Activated T-helper 2 cell treated with anti-CD3 and anti-CD28 coated beads, Interferon-gamma antibody, Interleukin-2, Interleukin-4, amounts not matched to agents 10 μg/mL and 5 μg/mL and 100 μg/mL, durations not matched to agents 14 hours and 24 hours and 36 hours (primary cell): ENCODE measurements around the gene EGFL6. TPM values are rescaled to one million over a fixed set of nuclear protein-coding genes. Genes with fewer than 3 reads are reported as not detected.

Experiments used
- DNase-seq: peaks from one replicate; pipeline ENCODE4 v3.0.0; 2021; ENCODE audit warnings: low spot score
- H3K27ac Mint-ChIP-seq: one replicate; pipeline ENCODE4 v1.8.0; 2021; ENCODE audit warnings: mixed read lengths
- H3K27me3 Mint-ChIP-seq: one replicate; pipeline ENCODE4 v1.8.0; 2021; ENCODE audit warnings: low read depth, mixed read lengths
- H3K36me3 Mint-ChIP-seq: one replicate; pipeline ENCODE4 v1.8.0; 2021; ENCODE audit warnings: low read depth, mixed read lengths
- H3K4me1 Mint-ChIP-seq: one replicate; pipeline ENCODE4 v1.8.0; 2021; ENCODE audit warnings: low read depth, mixed read lengths
- H3K4me3 Mint-ChIP-seq: one replicate; pipeline ENCODE4 v1.8.0; 2021; ENCODE audit warnings: low read depth, mild to moderate bottlenecking, moderate library complexity, mixed read lengths
- H3K9me3 Mint-ChIP-seq: one replicate; pipeline ENCODE4 v1.8.0; 2021; ENCODE audit warnings: mixed read lengths
- intact Hi-C: fragments of 100-400 bp; cut with micrococcal nuclease; formaldehyde crosslinking; loops from one replicate; pipeline ENCODE4 v1.15.1; 2023
- total RNA-seq: library from RNA; stranded (reverse); gene quantifications from 2 replicates; pipeline ENCODE4 v1.2.3, GENCODE V29; 2022

The EGFL6 gene, protein sequence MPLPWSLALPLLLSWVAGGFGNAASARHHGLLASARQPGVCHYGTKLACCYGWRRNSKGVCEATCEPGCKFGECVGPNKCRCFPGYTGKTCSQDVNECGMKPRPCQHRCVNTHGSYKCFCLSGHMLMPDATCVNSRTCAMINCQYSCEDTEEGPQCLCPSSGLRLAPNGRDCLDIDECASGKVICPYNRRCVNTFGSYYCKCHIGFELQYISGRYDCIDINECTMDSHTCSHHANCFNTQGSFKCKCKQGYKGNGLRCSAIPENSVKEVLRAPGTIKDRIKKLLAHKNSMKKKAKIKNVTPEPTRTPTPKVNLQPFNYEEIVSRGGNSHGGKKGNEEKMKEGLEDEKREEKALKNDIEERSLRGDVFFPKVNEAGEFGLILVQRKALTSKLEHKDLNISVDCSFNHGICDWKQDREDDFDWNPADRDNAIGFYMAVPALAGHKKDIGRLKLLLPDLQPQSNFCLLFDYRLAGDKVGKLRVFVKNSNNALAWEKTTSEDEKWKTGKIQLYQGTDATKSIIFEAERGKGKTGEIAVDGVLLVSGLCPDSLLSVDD
- 2.3 and 3.4 TPM in 2 replicates for total RNA-seq

DNA sequence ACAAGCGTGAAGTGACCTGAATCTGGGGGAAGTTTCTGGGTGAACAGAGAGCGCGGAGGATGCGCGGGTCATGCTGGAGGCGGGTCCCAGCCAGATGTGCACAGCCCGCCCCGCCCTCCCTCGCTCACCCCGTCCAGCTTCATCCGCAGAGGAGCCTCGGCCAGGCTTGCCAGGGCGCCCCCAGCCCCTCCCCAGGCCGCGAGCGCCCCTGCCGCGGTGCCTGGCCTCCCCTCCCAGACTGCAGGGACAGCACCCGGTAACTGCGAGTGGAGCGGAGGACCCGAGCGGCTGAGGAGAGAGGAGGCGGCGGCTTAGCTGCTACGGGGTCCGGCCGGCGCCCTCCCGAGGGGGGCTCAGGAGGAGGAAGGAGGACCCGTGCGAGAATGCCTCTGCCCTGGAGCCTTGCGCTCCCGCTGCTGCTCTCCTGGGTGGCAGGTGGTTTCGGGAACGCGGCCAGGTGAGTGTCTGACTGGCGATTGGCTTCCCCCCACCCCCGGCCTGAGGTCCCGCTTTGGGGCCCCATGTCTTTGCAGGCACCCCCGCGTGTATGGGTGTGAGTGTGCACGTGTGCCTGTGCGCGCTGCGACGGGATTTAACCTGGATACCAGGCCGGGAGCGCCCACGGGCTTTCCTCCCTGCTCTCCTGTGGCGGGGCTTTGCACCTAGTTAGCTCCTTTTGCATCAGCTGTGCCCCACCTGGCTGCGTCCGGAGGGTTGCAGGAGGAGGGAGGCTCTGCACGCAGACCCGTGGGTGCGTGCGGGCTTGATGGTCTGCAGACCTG lies at the start of gene EGFL6:
Gene EGFL6, plus strand, starts transcription at position 123 of the 782 bp plus-strand sequence. Its CDS starts 261 bp downstream, at position 384.
- intact Hi-C loops = loop anchor here (5.0 kb wide), 4 partner anchors 53 to 1633 kb away; partner anchors contain the start of gene GEMIN8
- H3K36me3 Mint-ChIP-seq = no peaks in the 10 kb centered on the region
- peak within 1 kb of the TSS; percentile 69 for H3K4me3 Mint-ChIP-seq
- H3K9me3 Mint-ChIP-seq = no peaks in the 10 kb centered on the region
- DNase-seq = no peak
- H3K4me1 Mint-ChIP-seq = peaks cover 33% of the 10 kb centered on the region
- H3K27me3 Mint-ChIP-seq = peaks cover 29% of the 10 kb centered on the region
- no peak within 1 kb of the TSS for H3K27ac Mint-ChIP-seq

DNA sequence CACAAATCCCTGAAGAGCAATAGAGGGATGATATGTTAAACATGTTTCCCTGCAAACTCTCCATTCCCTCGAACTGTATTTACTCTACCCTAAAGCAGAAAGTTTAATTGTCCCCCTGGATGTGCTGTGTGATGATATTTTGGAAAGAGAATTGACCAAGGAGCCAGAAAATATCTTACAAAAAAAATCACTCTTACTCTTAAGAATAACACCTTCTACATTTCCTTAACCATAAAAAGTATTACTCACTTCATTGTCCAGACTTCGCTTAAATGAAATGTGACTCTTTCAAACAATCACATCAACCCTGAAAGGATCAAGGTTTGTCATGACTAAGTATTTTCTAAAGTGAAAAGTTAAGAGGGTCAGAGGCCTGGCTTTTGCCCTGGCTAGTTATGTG lies 49.0 kb upstream of the EGFL6 start:
- Mint-ChIP-seq H3K27me3 (no peaks in the 10 kb centered on the region), H3K9me3 (no peaks in the 10 kb centered on the region), H3K4me3 (no peak overlapping the region), H3K4me1 (peaks cover 1% of the 10 kb centered on the region), H3K27ac (no peak overlapping the region), H3K36me3 (no peaks in the 10 kb centered on the region)
- no peak for DNase-seq
- intact Hi-C loops = no loop called here

DNA sequence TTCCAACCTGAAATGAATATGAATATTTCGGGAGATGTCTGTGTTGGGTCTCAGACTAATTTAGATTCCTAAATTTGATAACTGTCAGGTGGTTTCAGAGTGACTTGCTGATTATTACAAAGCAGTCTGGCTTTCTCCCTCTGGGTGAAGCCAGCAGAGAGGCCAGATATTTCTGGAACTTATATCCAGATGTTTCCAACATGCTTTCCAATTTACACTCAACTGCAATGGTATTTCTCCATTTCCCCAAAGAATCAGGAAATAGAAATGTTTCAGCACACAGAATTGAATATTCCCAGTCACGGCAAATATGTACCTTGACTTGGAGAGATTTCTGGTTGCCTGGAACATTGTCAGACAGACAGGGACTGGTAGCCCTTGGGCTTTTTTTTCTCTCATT lies 48.5 kb upstream of the EGFL6 start:
- peaks cover 1% of the 10 kb centered on the region for H3K4me1 Mint-ChIP-seq
- intact Hi-C loops = no loop called here
- no peak overlapping the region for H3K27ac Mint-ChIP-seq
- no peak overlapping the region for H3K4me3 Mint-ChIP-seq
- no peaks in the 10 kb centered on the region for H3K9me3 Mint-ChIP-seq
- no peak for DNase-seq
- no peaks in the 10 kb centered on the region for H3K36me3 Mint-ChIP-seq
- no peaks in the 10 kb centered on the region for H3K27me3 Mint-ChIP-seq

DNA sequence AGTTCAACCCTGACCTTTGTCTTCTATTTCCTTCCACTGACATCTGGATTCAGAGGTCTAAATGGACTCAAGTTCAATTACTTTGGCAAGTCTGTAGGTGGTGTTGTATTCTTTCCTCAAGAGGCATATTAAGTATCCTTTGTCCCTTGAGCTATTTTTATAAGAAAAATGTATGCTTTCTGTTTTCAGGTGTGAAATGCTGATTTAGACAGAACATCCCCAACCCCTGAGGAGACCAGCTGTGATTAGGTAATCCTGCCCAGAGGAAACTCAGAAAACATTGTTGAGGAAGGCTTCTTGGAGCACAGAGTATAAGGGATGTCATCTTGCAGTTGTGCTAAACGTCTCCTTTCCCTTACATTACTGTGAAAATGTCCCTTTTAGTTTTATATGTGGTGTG lies 46.6 kb upstream of the EGFL6 start:
- Mint-ChIP-seq H3K4me3 (no peak overlapping the region), H3K27me3 (no peaks in the 10 kb centered on the region), H3K36me3 (no peaks in the 10 kb centered on the region), H3K4me1 (peaks cover 1% of the 10 kb centered on the region), H3K27ac (no peak overlapping the region), H3K9me3 (no peaks in the 10 kb centered on the region)
- intact Hi-C loops = no loop called here
- no peak for DNase-seq

DNA sequence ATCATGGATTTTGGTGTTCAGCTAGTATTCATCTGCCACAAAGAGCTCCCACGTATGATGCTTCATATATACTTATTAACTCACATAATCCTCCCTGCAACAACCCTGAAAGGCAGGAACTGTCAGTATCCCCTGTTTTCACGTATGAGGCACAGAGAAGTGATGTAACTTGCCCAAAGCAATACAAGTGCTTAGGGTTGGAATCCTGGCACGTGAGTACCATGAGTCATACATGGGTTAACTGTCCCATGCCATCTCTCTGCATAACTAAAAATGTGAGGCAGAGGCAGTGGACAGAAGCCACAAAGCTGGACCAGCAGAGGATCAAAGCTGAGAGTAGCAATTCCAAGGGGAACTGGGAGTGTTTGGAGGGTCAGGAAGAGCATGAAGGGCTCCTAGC lies 35.7 kb upstream of the EGFL6 start:
- H3K27ac Mint-ChIP-seq = no peak overlapping the region
- H3K9me3 Mint-ChIP-seq = no peaks in the 10 kb centered on the region
- no peaks in the 10 kb centered on the region for H3K36me3 Mint-ChIP-seq
- DNase-seq = no peak
- no peaks in the 10 kb centered on the region for H3K4me1 Mint-ChIP-seq
- H3K27me3 Mint-ChIP-seq = no peaks in the 10 kb centered on the region
- intact Hi-C loops = no loop called here
- no peak overlapping the region for H3K4me3 Mint-ChIP-seq

DNA sequence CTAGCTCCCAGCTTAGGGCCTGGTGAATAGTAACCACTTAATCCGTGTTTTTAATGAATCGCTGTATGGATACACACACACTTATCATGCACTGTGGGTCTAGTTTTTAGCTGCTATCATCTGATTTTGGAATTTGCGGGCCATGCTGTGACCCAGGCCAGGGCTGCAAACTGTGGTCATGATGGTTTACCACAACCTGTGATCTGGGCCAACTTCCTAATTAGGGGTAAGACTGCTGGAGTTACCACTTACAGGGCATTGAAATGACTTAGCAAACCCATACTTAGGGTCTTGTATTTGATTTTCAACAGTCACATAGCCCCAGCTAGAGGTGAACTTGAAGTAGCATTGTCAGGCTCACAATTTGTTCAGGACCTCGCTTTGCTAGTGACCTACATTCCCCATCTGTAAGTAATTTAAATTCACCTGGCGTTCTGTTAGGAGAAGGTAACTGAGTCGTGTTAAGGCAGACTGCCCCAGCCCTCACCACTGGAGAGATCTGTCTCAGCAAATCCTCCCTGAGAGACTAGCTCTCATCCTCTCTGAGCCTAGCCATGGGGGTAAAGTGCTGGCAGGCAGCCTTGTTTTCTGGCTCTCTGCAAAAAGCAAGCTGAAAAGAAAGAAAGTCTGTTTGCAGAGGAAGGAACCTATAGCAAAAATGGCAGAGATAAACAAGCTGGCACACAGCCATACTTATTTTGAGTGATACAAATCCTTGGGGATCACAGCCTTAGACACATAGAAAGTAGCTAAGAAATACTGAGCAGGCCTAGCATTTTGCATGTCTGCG lies 33.8 kb upstream of the EGFL6 start:
- intact Hi-C loops = no loop called here
- DNase-seq = no peak
- H3K4me3 Mint-ChIP-seq = no peak overlapping the region
- no peak overlapping the region for H3K27ac Mint-ChIP-seq
- no peaks in the 10 kb centered on the region for H3K9me3 Mint-ChIP-seq
- H3K27me3 Mint-ChIP-seq = no peaks in the 10 kb centered on the region
- no peaks in the 10 kb centered on the region for H3K4me1 Mint-ChIP-seq
- H3K36me3 Mint-ChIP-seq = no peaks in the 10 kb centered on the region

DNA sequence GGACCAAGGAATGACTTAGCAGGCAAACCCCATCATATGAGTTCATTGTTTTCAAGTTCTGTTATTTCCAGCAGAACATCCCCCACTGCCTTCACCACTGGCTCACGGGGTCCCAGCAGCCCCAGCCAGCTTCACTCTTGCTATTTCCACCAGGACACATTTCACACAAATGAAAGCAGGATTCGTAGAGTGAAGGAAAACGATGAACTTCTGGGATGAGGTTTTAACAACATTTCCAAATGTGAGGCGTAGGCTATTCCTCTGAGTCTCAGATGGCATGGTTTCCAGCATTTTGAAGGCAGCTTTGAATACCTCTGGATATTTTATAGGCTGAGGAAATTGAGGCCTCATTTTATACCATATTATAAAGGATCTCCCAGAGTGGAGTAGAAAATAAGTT lies 32.9 kb upstream of the EGFL6 start:
- DNase-seq = no peak
- Mint-ChIP-seq H3K4me1 (no peaks in the 10 kb centered on the region), H3K36me3 (no peaks in the 10 kb centered on the region), H3K27ac (no peak overlapping the region), H3K27me3 (no peaks in the 10 kb centered on the region), H3K4me3 (no peak overlapping the region), H3K9me3 (no peaks in the 10 kb centered on the region)
- intact Hi-C loops = no loop called here

DNA sequence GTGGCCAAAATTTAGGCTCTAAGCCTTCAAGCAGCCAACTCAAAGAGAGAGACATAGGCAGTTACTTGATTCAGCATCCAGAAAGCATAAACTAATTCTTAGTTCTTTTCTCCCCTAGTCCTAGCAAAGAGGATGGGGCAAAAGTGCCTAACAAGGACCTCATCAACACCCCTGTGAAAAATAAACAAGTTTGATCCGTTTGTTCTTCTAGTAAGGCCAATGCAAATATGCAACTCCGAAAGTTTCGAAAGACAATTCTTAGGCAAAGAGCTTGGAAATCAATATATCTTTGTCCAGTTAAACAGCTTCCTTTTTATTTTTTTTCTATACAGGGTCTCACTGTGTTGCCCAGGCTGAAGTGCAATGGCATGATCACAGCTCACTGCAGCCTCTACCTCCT lies 31.0 kb upstream of the EGFL6 start:
- Mint-ChIP-seq H3K36me3 (no peaks in the 10 kb centered on the region), H3K9me3 (no peaks in the 10 kb centered on the region), H3K4me1 (no peaks in the 10 kb centered on the region), H3K27ac (no peak overlapping the region), H3K27me3 (no peaks in the 10 kb centered on the region), H3K4me3 (no peak overlapping the region)
- intact Hi-C loops = no loop called here
- DNase-seq = no peak

DNA sequence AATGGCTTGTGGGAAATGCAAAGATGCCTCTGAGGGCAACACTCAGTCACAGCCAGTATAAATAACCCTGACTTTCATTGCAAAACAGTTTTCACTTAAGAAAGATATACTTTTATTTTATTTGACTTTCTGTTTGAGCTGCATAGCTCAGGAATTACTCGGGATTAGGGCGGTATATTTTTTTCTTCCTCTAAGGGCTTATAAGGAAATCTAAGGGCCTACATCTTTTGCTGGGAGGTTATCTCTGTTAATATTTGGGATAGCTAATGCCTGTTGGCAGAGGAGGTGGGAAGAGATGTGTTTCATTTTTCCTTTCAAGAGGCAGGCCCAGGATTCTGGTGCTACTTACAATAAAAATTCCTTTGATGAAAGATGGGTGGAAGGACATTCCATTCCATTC lies 28.8 kb upstream of the EGFL6 start:
- H3K27ac Mint-ChIP-seq = no peak overlapping the region
- DNase-seq = no peak
- no peaks in the 10 kb centered on the region for H3K9me3 Mint-ChIP-seq
- no peak overlapping the region for H3K4me3 Mint-ChIP-seq
- no peaks in the 10 kb centered on the region for H3K36me3 Mint-ChIP-seq
- H3K4me1 Mint-ChIP-seq = no peaks in the 10 kb centered on the region
- peaks cover 3% of the 10 kb centered on the region for H3K27me3 Mint-ChIP-seq
- intact Hi-C loops = no loop called here

DNA sequence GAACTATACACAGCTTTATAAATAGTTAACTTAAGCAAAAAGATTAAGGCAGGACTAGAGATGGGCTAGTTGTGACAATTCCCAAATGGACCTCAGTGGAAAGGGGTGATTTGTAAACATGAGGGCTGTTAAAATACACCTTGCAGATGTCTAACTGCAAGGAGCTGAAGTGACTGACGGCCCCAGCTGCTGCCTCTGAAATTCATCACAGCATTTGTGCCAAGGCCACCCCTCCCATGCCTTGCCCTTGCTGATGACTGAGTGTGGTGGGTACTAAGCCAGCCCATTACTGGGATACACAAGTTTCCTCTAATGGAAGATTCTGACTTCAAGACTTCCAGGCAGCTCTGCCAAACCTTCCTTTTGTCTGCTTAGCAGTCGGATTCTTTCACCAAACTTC lies 23.7 kb upstream of the EGFL6 start:
- no peak overlapping the region for H3K27ac Mint-ChIP-seq

DNA sequence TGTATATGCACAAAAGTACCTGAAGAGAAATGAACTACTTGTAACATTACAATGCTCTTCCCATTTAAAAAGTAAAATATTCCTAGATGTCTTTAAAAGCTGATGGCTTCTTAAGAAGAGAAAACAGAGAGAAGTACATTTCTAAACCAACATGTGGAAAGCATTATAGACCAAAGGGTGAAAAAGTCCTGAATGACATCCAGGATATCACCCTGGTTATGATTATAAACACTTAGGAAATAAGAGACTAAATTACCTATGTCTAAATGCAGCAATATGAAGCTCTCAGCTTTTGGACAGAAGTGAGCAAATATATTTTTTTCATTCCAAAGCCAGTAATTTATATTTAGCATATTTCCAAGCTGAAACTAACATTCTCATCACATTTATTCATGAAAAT lies 21.7 kb upstream of the EGFL6 start:
- no peak overlapping the region for H3K4me3 Mint-ChIP-seq
- H3K4me1 Mint-ChIP-seq = peaks cover 8% of the 10 kb centered on the region
- no peaks in the 10 kb centered on the region for H3K9me3 Mint-ChIP-seq
- no peaks in the 10 kb centered on the region for H3K36me3 Mint-ChIP-seq
- peaks cover 30% of the 10 kb centered on the region for H3K27me3 Mint-ChIP-seq
- DNase-seq = no peak
- intact Hi-C loops = no loop called here
- H3K27ac Mint-ChIP-seq = no peak overlapping the region

More for the DNA sequence above, 23.7 kb upstream of the EGFL6 start:
- DNase-seq = no peak
- Mint-ChIP-seq H3K4me1 (peaks cover 8% of the 10 kb centered on the region), H3K27me3 (peaks cover 29% of the 10 kb centered on the region), H3K36me3 (no peaks in the 10 kb centered on the region), H3K9me3 (no peaks in the 10 kb centered on the region), H3K4me3 (no peak overlapping the region)
- intact Hi-C loops = no loop called here

DNA sequence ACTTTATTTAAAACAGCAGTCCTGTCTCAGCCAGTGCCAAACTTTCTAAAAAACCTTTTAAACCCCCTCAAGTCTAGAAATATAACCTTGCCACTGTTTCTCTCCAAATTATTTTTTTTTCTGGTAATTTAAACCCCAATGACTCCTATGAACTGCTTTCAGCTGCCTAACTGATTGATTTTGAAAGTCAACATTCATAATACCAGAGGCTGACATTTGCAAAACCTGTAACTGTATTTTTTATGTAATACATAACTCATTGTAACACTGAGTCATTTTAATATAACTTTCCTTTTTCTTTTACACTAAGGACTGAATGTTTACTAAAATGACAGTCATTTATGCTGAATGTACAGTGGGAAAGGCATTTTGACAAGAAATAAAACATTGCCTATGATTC lies 19.1 kb upstream of the EGFL6 start:
- Mint-ChIP-seq H3K4me1 (peaks cover 8% of the 10 kb centered on the region), H3K36me3 (no peaks in the 10 kb centered on the region), H3K4me3 (no peak overlapping the region), H3K27ac (no peak overlapping the region), H3K9me3 (no peaks in the 10 kb centered on the region), H3K27me3 (peaks cover 31% of the 10 kb centered on the region)
- intact Hi-C loops = no loop called here
- no peak for DNase-seq
